K562 (cell line): ENCODE measurements around the gene CSNK1A1L. TPM values are rescaled to one million over a fixed set of nuclear protein-coding genes. Genes with fewer than 3 reads are reported as not detected.

Source experiments
- ARNT ChIP-seq, 2 experiments: fragments of 450-650 bp; IDR thresholded peaks; 2 replicates each; pipeline ENCODE4 v1.6.1; 2016; ENCODE audit warnings: mild to moderate bottlenecking in 1 of 2
- CBX1 ChIP-seq: sonication (generic); IDR thresholded peaks from 2 replicates; pipeline ENCODE4 v1.6.1; 2016; ENCODE audit warnings: antibody characterized with exemption, low read depth, mild to moderate bottlenecking
- CHAMP1 ChIP-seq: fragments of 450-650 bp; IDR thresholded peaks from 2 replicates; pipeline ENCODE4 v1.6.1; 2016; ENCODE audit warnings: mild to moderate bottlenecking
- CHCHD3 ChIP-seq: fragments of 250-450 bp; sonication (Bioruptor Pico); IDR thresholded peaks from 2 replicates; pipeline ENCODE4 v2.1.2; 2022; ENCODE audit warnings: mild to moderate bottlenecking
- CXXC5 ChIP-seq: fragments of 250-450 bp; sonication (Bioruptor Pico); IDR thresholded peaks from 2 replicates; pipeline ENCODE4 v1.8.0; 2022; ENCODE audit warnings: inconsistent platforms, mild to moderate bottlenecking, moderate library complexity
- DEAF1 ChIP-seq: fragments of 450-650 bp; formaldehyde crosslinking; IDR thresholded peaks from 2 replicates; pipeline ENCODE4 v1.4.0; 2020; ENCODE audit warnings: mild to moderate bottlenecking, moderate library complexity
- GTF2F1 ChIP-seq: IDR thresholded peaks from 2 replicates; pipeline ENCODE4 v1.6.1; 2011; ENCODE audit warnings: low read depth, low read length, improper control_type of control experiment
- MYBL2 ChIP-seq, 2 experiments: fragments of 450-650 bp in 1 of 2; sonication (generic) in 1 of 2; formaldehyde crosslinking in 1 of 2; IDR thresholded peaks; 2 replicates each; pipeline versions ENCODE4 v1.6.1 to v1.8.1; 2017 to 2022; ENCODE audit warnings: borderline replicate concordance in 1 of 2, inconsistent platforms in 1 of 2, low read depth in 1 of 2, mild to moderate bottlenecking in 1 of 2, missing genetic modification reagents in 1 of 2, moderate library complexity in 1 of 2
- NCOA6 ChIP-seq: fragments of 450-650 bp; IDR thresholded peaks from 2 replicates; pipeline ENCODE4 v1.6.1; 2017; ENCODE audit warnings: mild to moderate bottlenecking
- NCOR1 ChIP-seq: fragments of 450-650 bp; IDR thresholded peaks from 2 replicates; pipeline ENCODE4 v1.6.1; 2016; ENCODE audit warnings: mild to moderate bottlenecking, moderate library complexity
- SFPQ ChIP-seq: fragments of 200-400 bp; formaldehyde crosslinking; IDR thresholded peaks from 2 replicates; pipeline ENCODE4 v1.6.1; 2017; ENCODE audit warnings: mild to moderate bottlenecking, low read depth, low read length, moderate library complexity
- TAF9B ChIP-seq: fragments of 450-650 bp; IDR thresholded peaks from 2 replicates; pipeline ENCODE4 v1.6.1; 2018; ENCODE audit warnings: mild to moderate bottlenecking; ENCODE audit not compliant: partially characterized antibody
- polyA plus RNA-seq, 8 experiments: library from polyadenylated mRNA; depleted of rRNA in 4 of 8; stranded (reverse) in 5 of 8; unstranded in 3 of 8; fragments of >200 nt; fragmentation: Nextera tagmentation in 2 of 8; fragmentation: Illumina TruSeq in 1 of 8; extraction: Ambion mirVana in 2 of 8; extraction: Trizol in 1 of 8; gene quantifications; 2 replicates each; pipeline versions ENCODE4 v1.2.1 to v1.2.3, GENCODE V29; 2011 to 2014; ENCODE audit warnings: inconsistent platforms in 1 of 8, missing spikeins in 1 of 8
- total RNA-seq, 7 experiments: library from RNA; depleted of rRNA in 6 of 7; stranded (reverse); fragments of >200 nt in 6 of 7; fragmentation: Illumina TruSeq in 2 of 7; extraction: Trizol in 2 of 7; gene quantifications; 2 replicates each; pipeline versions ENCODE4 v1.2.1 to v1.2.3, GENCODE V29; 2011 to 2021; ENCODE audit warnings: low replicate concordance in 1 of 7
- TF ChIP-seq, protein P1 (sequence below): fragments of 450-650 bp; formaldehyde crosslinking; IDR thresholded peaks from 2 replicates; pipeline ENCODE4 v1.4.0; 2022; ENCODE audit warnings: missing genetic modification characterization

Gene CSNK1A1L
- total and polyA plus RNA-seq, 9 of the 15 experiments (the other 6 are each of a cell fraction or from before 2014, with no cell fraction given): not detected

- no peak for TF ChIP-seq CHAMP1
- TF ChIP-seq SFPQ: no peak
- no peak for TF ChIP-seq DEAF1 (CRISPR knock-in tag)
- TF ChIP-seq ARNT (IDR thresholded peaks at IDR 0.05): no peak
- no peak for TF ChIP-seq MYBL2 (IDR thresholded peaks at IDR 0.05; ENCODE audit: low read depth)
- no peak for TF ChIP-seq MYBL2 (CRISPR knock-in tag; IDR thresholded peaks at IDR 0.05; ENCODE audit: borderline replicate concordance)
- TF ChIP-seq GTF2F1: no peak
- no peak for TF ChIP-seq CXXC5
- TF ChIP-seq CHCHD3 (CRISPR knock-in tag): no peak
- TF ChIP-seq TAF9B: no peak
- no peak for TF ChIP-seq NCOR1
- no peak for TF ChIP-seq CBX1
- TF ChIP-seq NCOA6: no peak
- TF ChIP-seq, protein P1, sequence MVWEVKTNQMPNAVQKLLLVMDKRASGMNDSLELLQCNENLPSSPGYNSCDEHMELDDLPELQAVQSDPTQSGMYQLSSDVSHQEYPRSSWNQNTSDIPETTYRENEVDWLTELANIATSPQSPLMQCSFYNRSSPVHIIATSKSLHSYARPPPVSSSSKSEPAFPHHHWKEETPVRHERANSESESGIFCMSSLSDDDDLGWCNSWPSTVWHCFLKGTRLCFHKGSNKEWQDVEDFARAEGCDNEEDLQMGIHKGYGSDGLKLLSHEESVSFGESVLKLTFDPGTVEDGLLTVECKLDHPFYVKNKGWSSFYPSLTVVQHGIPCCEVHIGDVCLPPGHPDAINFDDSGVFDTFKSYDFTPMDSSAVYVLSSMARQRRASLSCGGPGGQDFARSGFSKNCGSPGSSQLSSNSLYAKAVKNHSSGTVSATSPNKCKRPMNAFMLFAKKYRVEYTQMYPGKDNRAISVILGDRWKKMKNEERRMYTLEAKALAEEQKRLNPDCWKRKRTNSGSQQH (CRISPR knock-in tag): no peak
- TF ChIP-seq, all 486 proteins: peak for 0
Observed at GRCh38 chr13:37075164-37075563, 30.3 kb downstream of the CSNK1A1L start (continued).
